Stimulated activated CD4-positive, alpha-beta T cell treated with anti-CD3 and anti-CD28 coated beads, Interleukin-4, amount 100 ng/mL, for 4 hours (primary cell): ENCODE measurements around the gene SFXN1.

ENCODE experiments used
- DNase-seq, 2 experiments: peaks; one replicate each; pipeline ENCODE4 v3.0.0-alpha.2; 2020

SFXN1 gene

DNA sequence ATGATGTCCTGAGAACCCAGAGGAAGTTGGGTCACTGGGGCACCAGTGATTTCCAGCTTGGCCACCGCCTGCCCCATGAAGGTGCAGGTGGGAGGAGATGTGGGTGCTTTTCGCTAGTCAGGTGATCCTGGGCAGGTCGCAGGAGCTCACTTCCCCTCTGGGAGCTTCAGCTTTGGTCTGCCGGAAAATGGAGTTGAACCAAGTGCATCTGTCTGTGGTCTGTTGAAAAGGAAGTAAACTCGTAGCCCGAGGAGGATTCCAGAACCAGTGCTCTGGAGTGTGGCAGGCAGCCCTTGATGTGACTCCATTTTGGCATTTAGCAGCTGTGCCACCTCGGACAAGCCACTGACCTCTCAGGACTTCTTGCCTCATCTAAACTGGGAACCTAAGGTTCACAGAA lies 97.7 kb downstream of the SFXN1 start:
- no peak for DNase-seq

- no peak for DNase-seq
These were observed 98.2 kb downstream of the SFXN1 start for GRCh38 chr5:175576591-175576990.
